Aorta (tissue), 5 donors: Measurements from ENCODE around the gene PRR18. TPM values are rescaled to one million over a fixed set of nuclear protein-coding genes. Genes with fewer than 3 reads are reported as not detected.

Experiments used
- ATAC-seq: fragments of 200-7000 bp; cut with Tn5 transposase; one replicate; pipeline ENCODE4 v1.9.1; 2022; ENCODE audit warnings: moderate library complexity; ENCODE audit not compliant: low FRiP score
- DNase-seq, 2 donors: peaks; one replicate each; pipeline ENCODE4 v3.0.0-alpha.2; 2020
- H3K27ac ChIP-seq, 2 donors: one replicate each; pipeline ENCODE4 v1.5.1; 2013; ENCODE audit warnings: low read length in 2 of 2, mild to moderate bottlenecking in 2 of 2, moderate library complexity in 2 of 2, control low read depth in 1 of 2, inconsistent platforms in 1 of 2, low read depth in 1 of 2
- H3K27me3 ChIP-seq, 2 donors: one replicate each; pipeline ENCODE4 v1.6.1; 2013; ENCODE audit warnings: control low read depth in 1 of 2, low read length in 1 of 2, mild to moderate bottlenecking in 1 of 2, moderate library complexity in 1 of 2; ENCODE audit not compliant: insufficient read depth in 2 of 2, control insufficient read depth in 1 of 2
- H3K36me3 ChIP-seq, 2 donors: one replicate each; pipeline ENCODE4 v1.6.1; 2013; ENCODE audit warnings: control low read depth in 1 of 2, low read length in 1 of 2, mild to moderate bottlenecking in 1 of 2; ENCODE audit not compliant: insufficient read depth in 2 of 2, control insufficient read depth in 1 of 2
- H3K4me1 ChIP-seq, 2 donors: one replicate each; pipeline ENCODE4 v1.6.1; 2013; ENCODE audit warnings: low read length in 2 of 2, control low read depth in 1 of 2, mild to moderate bottlenecking in 1 of 2, moderate library complexity in 1 of 2; ENCODE audit not compliant: insufficient read depth in 2 of 2, control insufficient read depth in 1 of 2
- H3K4me3 ChIP-seq, 2 donors: one replicate each; pipeline ENCODE4 v1.5.1; 2013; ENCODE audit warnings: low read length in 2 of 2, control low read depth in 1 of 2, mild to moderate bottlenecking in 1 of 2
- H3K9me3 ChIP-seq: one replicate; pipeline ENCODE4 v1.6.1; 2013; ENCODE audit warnings: mild to moderate bottlenecking, low read length; ENCODE audit not compliant: control insufficient read depth
- WGBS, 2 donors: extraction: QIAGEN DNeasy Blood & Tissue Kit; methylation state at CpG; one replicate each; pipeline ENCODE4 v1.1.7; 2013; 5-methylcytosine and 5-hydroxymethylcytosine counted together
- intact Hi-C, 2 donors: fragments of 100-400 bp; cut with DNase I; formaldehyde crosslinking; loops; one replicate each; pipeline versions ENCODE4 v1.14.2 to v1.15.0; 2022
- long read RNA-seq, 2 donors: library from polyadenylated mRNA; unstranded; transcript quantifications; one replicate each; pipeline ENCODE4 v2.0.0, GENCODE V29; 2020 to 2021
- polyA plus RNA-seq, 2 donors: library from polyadenylated mRNA; stranded (reverse); fragments of 200-250 nt; gene quantifications; one replicate each; pipeline ENCODE4 v1.2.3, GENCODE V29; 2013
- total RNA-seq, 2 donors: library from RNA; stranded (reverse); fragmentation: NEBNext Ultra II Directional; extraction: Animal tissue kit (Norgen Biotek cat#: 25700); gene quantifications; one replicate each; pipeline ENCODE4 v1.2.1, GENCODE V29; 2021
- donor health status: healthy with polysubstance abuse.
- donor health status: Bipolar disorder and iron deficiency.
- donor health status: DM: no; HTN: no; CAD: no.
- donor health status: DM: no; HTN: no; CAD: no.
- donor health status: DM: yes; HTN: yes; CAD: no.

PRR18 gene
- total RNA-seq = not detected
- polyA plus RNA-seq = not detected
- long read RNA-seq, donor 1 = 0 reads
- long read RNA-seq, donor 2 = 0 reads

DNA sequence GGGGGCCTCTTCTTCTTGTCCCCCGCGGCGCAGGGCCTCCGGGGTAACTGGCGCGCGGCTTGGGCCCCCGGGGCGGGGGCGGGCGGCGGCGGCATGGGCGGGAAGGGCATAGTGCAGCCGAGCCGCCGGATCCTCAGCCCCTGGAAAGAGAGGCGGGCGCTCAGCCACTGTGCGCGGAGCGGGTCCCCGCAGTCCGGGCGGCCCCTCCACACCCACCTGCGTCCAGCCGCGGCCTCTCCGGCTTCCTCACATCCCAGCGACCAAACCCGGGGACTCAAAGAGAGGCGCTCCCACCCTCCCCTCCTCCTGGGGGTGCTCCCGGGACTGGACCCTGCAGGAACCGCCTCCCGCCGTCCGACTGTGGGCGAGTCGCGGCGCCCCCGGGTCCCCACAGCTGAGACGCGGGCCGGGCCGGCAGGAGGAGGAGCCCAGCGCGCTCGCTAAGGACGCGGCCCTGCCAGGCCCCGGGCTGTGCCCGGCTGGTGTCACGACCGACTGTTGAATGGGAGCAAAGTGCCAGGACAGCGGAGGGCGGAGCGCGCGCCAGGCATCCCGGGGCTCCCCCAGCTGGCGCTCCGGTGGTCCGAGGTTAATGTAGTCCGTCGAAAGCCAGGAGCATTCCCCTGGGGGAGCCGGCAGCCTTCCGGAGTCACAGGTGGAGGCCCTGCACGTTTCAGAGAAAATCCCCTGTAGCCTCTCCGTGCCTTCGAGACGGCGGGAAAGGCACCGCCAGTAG lies at the start of gene PRR18:
Gene PRR18 (minus strand): TSS at position 360 of the 736 bp plus-strand sequence. CDS start 250 bp downstream, at position 110.
- Histone ChIP-seq H3K27me3 (peaks cover 0 to 1% of the 10 kb centered on the region in 2 donors), H3K36me3 (no peaks in the 10 kb centered on the region), H3K9me3 (no peaks in the 10 kb centered on the region), H3K27ac (no peak within 1 kb of the TSS), H3K4me3 (peak within 1 kb of the TSS; percentile 51 to 54), H3K4me1 (no peaks in the 10 kb centered on the region)
- intact Hi-C loops = no loop called here
- ATAC-seq (peak; percentile 45), DNase-seq (no peak)
- 1 to 2% methylated on average over 50 to 74 of the region's 74 CpGs for WGBS, 2 donors

DNA sequence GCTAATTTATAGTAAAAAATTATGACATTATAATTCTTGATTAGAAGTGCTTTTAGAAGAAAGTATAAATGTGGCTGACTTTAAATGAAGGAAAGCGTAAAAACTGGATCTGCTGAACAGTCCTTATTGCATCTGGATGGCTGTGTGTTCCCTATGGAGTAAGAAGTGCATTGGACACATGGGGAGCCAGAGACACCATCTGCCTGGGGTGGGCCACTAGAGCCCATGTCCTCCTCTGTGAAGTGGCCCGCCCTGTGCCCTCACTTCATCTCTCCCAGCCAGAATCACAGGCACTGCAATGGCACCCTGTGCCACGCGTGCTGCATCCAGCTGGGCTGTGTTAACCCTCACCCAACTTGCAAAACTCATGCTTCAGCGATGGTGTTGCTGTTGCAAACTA lies 47.4 kb upstream of the PRR18 start:
- Histone ChIP-seq H3K4me1 (no peaks in the 10 kb centered on the region), H3K36me3 (no peaks in the 10 kb centered on the region), H3K27ac (no peak overlapping the region), H3K4me3 (no peak overlapping the region), H3K9me3 (peaks cover 1% of the 10 kb centered on the region), H3K27me3 (no peaks in the 10 kb centered on the region)
- intact Hi-C loops = no loop called here
- DNase-seq = no peak
- ATAC-seq = no peak
- 58 to 78% methylated on average over 5 of the region's 5 CpGs for WGBS, 2 donors

- WGBS, 2 donors = 95 to 100% methylated on average over 4 of the region's 4 CpGs
- Histone ChIP-seq H3K4me1 (no peaks in the 10 kb centered on the region), H3K36me3 (no peaks in the 10 kb centered on the region), H3K27me3 (no peaks in the 10 kb centered on the region), H3K27ac (no peak overlapping the region), H3K9me3 (peaks cover 1% of the 10 kb centered on the region), H3K4me3 (no peak overlapping the region)
- no peak for DNase-seq
- no peak for ATAC-seq
- intact Hi-C loops = no loop called here
Observed at GRCh38 chr6:166354965-166355364, 46.8 kb upstream of the PRR18 start.

DNA sequence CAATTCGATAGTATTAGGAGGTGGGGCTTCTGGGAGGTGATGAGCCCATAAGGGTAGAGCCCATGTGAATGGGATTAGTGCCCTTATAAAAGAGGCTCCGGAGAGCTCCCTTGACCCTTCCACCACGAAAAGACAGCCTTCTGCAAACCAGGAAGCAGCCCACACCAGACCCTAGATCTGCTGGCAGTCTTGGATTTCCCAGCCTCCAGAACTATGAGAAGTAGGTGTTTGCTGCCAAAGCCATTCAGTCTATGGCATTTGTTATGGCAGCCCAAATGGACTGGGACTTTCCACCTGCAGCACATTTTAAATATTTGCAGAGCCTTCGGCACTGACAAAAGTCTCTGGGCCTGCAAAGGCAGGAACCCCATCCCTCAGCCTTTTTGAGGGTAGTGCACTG lies 46.0 kb upstream of the PRR18 start:
- Histone ChIP-seq H3K36me3 (no peaks in the 10 kb centered on the region), H3K4me3 (no peak overlapping the region), H3K27me3 (no peaks in the 10 kb centered on the region), H3K27ac (no peak overlapping the region), H3K4me1 (no peaks in the 10 kb centered on the region), H3K9me3 (peaks cover 1% of the 10 kb centered on the region)
- ATAC-seq = no peak
- intact Hi-C loops = no loop called here
- no peak for DNase-seq
- 86 to 87% methylated on average over 4 of the region's 4 CpGs for WGBS, 2 donors

GRCh38 chr6:166353507-166353906 lies 45.3 kb upstream of the PRR18 start:
- ATAC-seq (no peak), DNase-seq (no peak)
- Histone ChIP-seq H3K9me3 (peaks cover 1% of the 10 kb centered on the region), H3K4me1 (no peaks in the 10 kb centered on the region), H3K27ac (no peak overlapping the region), H3K4me3 (no peak overlapping the region), H3K36me3 (no peaks in the 10 kb centered on the region), H3K27me3 (no peaks in the 10 kb centered on the region)
- 82 to 92% methylated on average over 1 of the region's 1 CpG for WGBS, 2 donors
- intact Hi-C loops = no loop called here

- no peak overlapping the region for H3K4me3 ChIP-seq
- no peak overlapping the region for H3K27ac ChIP-seq
- H3K4me1 ChIP-seq = no peaks in the 10 kb centered on the region
- H3K27me3 ChIP-seq = no peaks in the 10 kb centered on the region
- intact Hi-C loops = no loop called here
- peaks cover 1% of the 10 kb centered on the region for H3K9me3 ChIP-seq
- no peak for ATAC-seq
- DNase-seq = no peak
- H3K36me3 ChIP-seq = no peaks in the 10 kb centered on the region
Observed at GRCh38 chr6:166352923-166353322, 44.7 kb upstream of the PRR18 start.

DNA sequence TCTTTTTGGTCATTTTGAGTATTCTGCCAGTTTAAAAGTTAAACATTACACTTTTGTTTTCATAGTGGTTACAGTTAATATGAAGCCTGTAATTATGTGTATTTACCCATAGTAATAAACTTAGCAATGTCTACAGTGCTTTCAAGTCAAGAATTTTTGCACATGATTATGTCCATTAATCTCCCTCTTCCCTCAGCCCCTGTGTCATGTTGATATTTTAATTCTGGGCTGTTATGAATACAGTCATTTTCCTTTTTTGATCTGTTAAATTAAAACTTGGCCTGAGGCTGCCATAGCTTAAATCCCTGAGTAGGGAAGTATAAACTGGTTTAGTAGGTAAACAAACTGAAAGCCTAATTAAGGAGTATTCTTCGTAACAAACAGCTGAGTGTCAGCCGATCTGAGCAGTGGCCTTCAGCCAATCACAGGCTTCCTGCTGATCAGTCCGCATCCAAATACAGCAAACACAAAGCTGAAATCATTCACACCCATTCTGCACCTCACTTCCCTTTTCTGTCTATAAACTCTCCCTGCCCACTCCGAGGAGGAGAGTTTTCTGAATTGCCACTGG lies 43.6 kb upstream of the PRR18 start:
- no peak for DNase-seq
- no peaks in the 10 kb centered on the region for H3K4me1 ChIP-seq
- no peak overlapping the region for H3K4me3 ChIP-seq
- no peaks in the 10 kb centered on the region for H3K27me3 ChIP-seq
- intact Hi-C loops = no loop called here
- 35 to 39% methylated on average over 4 of the region's 4 CpGs for WGBS, 2 donors
- H3K36me3 ChIP-seq = no peaks in the 10 kb centered on the region
- no peak overlapping the region for H3K27ac ChIP-seq
- no peaks in the 10 kb centered on the region for H3K9me3 ChIP-seq
- ATAC-seq = no peak

DNA sequence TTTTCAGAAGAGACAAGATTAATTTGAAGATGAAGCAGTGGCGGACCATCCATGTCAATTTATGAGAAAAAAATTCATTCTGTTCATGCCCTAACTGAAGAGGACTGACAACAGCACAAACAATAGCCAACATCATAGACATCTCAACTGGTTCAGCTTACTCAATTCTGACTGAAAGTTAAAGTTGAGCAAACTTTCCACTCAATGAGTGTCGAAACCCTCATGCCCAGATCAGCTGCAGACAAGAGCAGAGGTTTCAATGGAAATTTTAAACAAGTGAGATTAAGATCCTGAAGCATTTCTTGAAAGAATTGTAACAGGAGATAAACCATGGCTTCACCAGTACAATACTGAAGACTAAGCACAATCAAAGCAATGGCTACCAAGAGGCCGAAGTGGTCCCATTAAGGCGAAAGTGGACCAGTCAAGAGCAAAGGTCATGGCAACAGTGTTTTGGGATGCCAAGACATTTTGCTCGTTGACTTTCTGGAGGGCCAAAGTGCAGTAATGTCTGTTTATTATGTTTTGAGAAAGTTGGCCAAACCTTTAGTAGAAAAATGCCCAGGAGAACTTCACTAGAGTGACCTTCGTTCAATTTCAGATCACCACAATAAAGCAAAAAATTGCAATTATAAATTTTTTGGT lies 40.2 kb upstream of the PRR18 start:
- Histone ChIP-seq H3K27me3 (no peaks in the 10 kb centered on the region), H3K4me3 (no peak overlapping the region), H3K9me3 (no peaks in the 10 kb centered on the region), H3K36me3 (no peaks in the 10 kb centered on the region), H3K4me1 (no peaks in the 10 kb centered on the region), H3K27ac (no peak overlapping the region)
- no peak for DNase-seq
- no peak for ATAC-seq
- 87 to 88% methylated on average over 6 of the region's 6 CpGs for WGBS, 2 donors
- intact Hi-C loops = no loop called here

GRCh38 chr6:166346965-166347364 lies 38.8 kb upstream of the PRR18 start:
- no peak overlapping the region for H3K27ac ChIP-seq

More at GRCh38 chr6:166346965-166347364, 38.8 kb upstream of the PRR18 start:
- no peaks in the 10 kb centered on the region for H3K9me3 ChIP-seq
- H3K27me3 ChIP-seq = no peaks in the 10 kb centered on the region
- no peaks in the 10 kb centered on the region for H3K36me3 ChIP-seq
- DNase-seq (no peak), ATAC-seq (no peak)
- intact Hi-C loops = no loop called here
- H3K4me1 ChIP-seq = no peaks in the 10 kb centered on the region
- no peak overlapping the region for H3K4me3 ChIP-seq
